ENCODE measurements around the gene MPV17L. TPM values are rescaled to one million over a fixed set of nuclear protein-coding genes. Genes with fewer than 3 reads are reported as not detected.
A peak's percentile ranks its signal among the peaks of the same experiment; 100 is the strongest.
"Not testable (repeated sequence)": the region's sequence is repeated elsewhere in the genome, so short reads cannot be mapped to it uniquely, and the experiment has no call there.

The MPV17L gene
- total RNA-seq, 1 donor from 2014 or later: 7.0 TPM

- no peak for DNase-seq
- Histone ChIP-seq H3K27ac (replicated peaks) (no peak overlapping the region), H3K9me3 (replicated peaks) (no peaks in the 10 kb centered on the region), H3K4me1 (peaks cover 6% of the 10 kb centered on the region), H3K4me3 (no peak overlapping the region), H3K36me3 (peaks cover 2% of the 10 kb centered on the region), H3K27me3 (ENCODE audit: low read depth) (peaks cover 12% of the 10 kb centered on the region)
- intact Hi-C loops (cut with micrococcal nuclease): no loop called here
- TF ChIP-seq CTCF (IDR thresholded peaks at IDR 0.05; ENCODE audit: borderline replicate concordance): no peak
These were observed 1.5 kb downstream of the MPV17L start for GRCh38 chr16:15396948-15397594.

DNA sequence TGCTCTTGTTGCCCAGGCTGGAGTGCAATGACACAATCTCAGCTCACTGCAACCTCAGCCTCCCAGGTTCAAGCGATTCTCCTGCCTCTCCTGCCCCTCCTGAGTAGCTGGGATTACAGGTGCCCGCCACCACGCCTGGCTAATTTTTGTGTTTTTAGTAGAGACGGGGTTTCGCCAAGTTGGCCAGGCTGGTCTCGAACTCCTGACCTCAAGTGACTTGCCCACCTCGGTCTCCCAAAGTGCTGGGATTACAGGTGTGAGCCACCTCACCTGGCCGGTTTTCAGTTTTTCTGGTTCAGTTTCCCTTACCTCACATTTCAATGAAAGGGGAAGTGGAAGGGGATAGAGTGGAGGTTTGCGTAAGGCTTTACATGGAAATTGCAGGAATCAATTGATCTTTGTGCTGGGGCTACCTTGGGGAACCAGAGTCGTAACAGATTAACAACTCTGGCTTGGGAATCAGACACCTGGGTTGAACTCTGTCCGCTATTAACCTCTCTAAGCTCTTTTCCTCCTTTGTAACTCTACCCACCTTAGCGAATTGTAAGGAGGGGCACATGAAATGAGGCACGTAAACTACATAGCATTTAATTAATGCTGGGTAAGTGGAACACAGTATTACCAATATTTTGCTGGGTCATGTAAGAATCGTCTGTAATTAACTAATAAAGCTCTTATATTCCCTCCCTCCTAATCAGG lies 3.2 kb downstream of the MPV17L start:
- no peak overlapping the region for H3K27ac ChIP-seq (replicated peaks)
- H3K4me3 ChIP-seq: no peak overlapping the region
- intact Hi-C loops (cut with micrococcal nuclease): no loop called here
- TF ChIP-seq CTCF (IDR thresholded peaks at IDR 0.05; ENCODE audit: borderline replicate concordance): no peak
- H3K36me3 ChIP-seq: peaks cover 4% of the 10 kb centered on the region
- peaks cover 6% of the 10 kb centered on the region for H3K4me1 ChIP-seq
- DNase-seq: no peak
- H3K27me3 ChIP-seq (ENCODE audit: low read depth): peaks cover 12% of the 10 kb centered on the region
- H3K9me3 ChIP-seq (replicated peaks): no peaks in the 10 kb centered on the region

DNA sequence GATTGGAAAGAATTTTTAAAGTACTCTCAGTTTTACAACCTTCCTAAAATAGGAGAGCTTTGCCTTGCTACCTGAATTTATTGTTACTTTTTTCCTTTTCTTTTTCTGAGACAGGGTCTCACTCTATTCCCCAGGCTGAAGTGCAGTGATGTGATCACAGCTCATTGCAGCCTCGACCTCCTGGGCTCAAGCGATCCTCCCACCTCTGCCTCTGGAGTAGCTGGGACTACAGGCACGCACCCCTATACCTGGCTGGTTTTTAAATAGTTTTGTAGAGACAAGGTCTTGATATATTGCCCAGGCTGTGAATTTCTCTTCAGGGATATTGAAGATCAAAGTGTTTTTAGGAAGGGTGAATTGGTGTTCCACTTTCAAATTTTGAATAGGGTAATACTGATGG lies 3.8 kb downstream of the MPV17L start:
- Histone ChIP-seq H3K27ac (replicated peaks) (no peak overlapping the region), H3K9me3 (replicated peaks) (no peaks in the 10 kb centered on the region), H3K27me3 (ENCODE audit: low read depth) (peaks cover 12% of the 10 kb centered on the region), H3K4me3 (no peak overlapping the region), H3K4me1 (peaks cover 6% of the 10 kb centered on the region), H3K36me3 (peaks cover 4% of the 10 kb centered on the region)
- intact Hi-C loops (cut with micrococcal nuclease): no loop called here
- DNase-seq: no peak
- TF ChIP-seq CTCF (IDR thresholded peaks at IDR 0.05; ENCODE audit: borderline replicate concordance): no peak

DNA sequence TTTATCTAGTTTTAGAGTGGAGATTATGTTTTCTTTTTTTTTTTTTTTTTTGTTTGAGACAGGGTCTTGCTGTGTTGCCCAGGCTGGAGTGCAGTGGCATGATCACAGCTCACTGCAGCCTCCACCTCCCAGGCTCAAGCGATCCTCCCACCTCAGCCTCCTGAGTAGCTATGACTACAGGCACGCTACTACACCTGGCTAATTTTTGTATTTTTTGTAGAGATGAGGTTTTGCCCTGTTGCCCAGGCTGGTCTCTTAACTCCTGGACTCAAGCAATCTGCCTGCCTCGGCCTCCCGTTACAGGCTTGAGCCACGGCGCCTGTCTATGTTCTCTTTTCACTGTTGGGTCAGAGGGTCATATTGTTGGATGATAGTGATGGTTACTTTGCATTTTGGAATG lies 4.8 kb downstream of the MPV17L start:
- H3K4me1 ChIP-seq; intact Hi-C loops (cut with micrococcal nuclease); H3K4me3 ChIP-seq; DNase-seq; H3K27ac ChIP-seq (replicated peaks); H3K9me3 ChIP-seq (replicated peaks); H3K36me3 ChIP-seq: not testable (repeated sequence)
- H3K27me3 ChIP-seq (ENCODE audit: low read depth): peaks cover 12% of the 10 kb centered on the region

- Histone ChIP-seq H3K4me1 (no peaks in the 10 kb centered on the region), H3K4me3 (no peak overlapping the region), H3K9me3 (replicated peaks) (no peaks in the 10 kb centered on the region), H3K27me3 (ENCODE audit: low read depth) (no peaks in the 10 kb centered on the region), H3K36me3 (peaks cover 4% of the 10 kb centered on the region), H3K27ac (replicated peaks) (no peak overlapping the region)
- TF ChIP-seq CTCF (IDR thresholded peaks at IDR 0.05; ENCODE audit: borderline replicate concordance): no peak
- DNase-seq: no peak
- intact Hi-C loops (cut with micrococcal nuclease): no loop called here
These were observed 6.4 kb downstream of the MPV17L start for GRCh38 chr16:15401972-15402371.

GRCh38 chr16:15403392-15403995 lies 7.9 kb downstream of the MPV17L start:
- peaks cover 4% of the 10 kb centered on the region for H3K36me3 ChIP-seq
- no peaks in the 10 kb centered on the region for H3K27me3 ChIP-seq (ENCODE audit: low read depth)
- no peak for TF ChIP-seq CTCF (IDR thresholded peaks at IDR 0.05; ENCODE audit: borderline replicate concordance)
- H3K4me1 ChIP-seq: no peaks in the 10 kb centered on the region
- DNase-seq: no peak
- no peak overlapping the region for H3K4me3 ChIP-seq
- intact Hi-C loops (cut with micrococcal nuclease): no loop called here
- H3K27ac ChIP-seq (replicated peaks): no peak overlapping the region
- no peaks in the 10 kb centered on the region for H3K9me3 ChIP-seq (replicated peaks)

DNA sequence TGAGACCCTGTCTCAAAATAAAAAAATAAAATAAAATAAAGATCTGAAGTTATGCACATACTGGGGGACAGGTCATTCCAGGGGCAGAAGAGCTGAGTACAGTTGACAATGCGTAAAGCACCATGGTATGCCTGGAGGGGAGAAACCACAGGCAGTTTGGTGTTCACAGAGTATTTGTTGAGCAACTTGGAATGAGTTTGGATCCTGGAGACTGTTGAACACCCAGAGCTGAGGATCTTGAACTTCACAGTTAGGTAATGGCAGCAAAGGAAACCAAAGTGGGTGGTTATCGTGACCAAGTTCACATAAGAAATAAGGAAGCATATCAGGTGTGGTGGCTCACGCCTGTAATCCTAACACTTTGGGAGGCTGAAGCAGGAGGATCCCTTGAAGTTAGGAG lies 8.5 kb downstream of the MPV17L start:
- H3K27me3 ChIP-seq (ENCODE audit: low read depth); DNase-seq; H3K4me1 ChIP-seq; H3K36me3 ChIP-seq; H3K9me3 ChIP-seq (replicated peaks); intact Hi-C loops (cut with micrococcal nuclease); H3K4me3 ChIP-seq: not testable (repeated sequence)
- peak overlapping the region; percentile 56 for H3K27ac ChIP-seq (replicated peaks)

Measured in left ventricle myocardium inferior (tissue), 1 donor.